ENCODE measurements around the gene PISD.

PISD gene

GRCh38 chr22:31652911-31653684 is 8.9 kb downstream of the PISD start:
- no peak for DNase-seq (ENCODE audit: low read depth, low spot score)
- no peak overlapping the region for H3K4me3 ChIP-seq (ENCODE audit: low read length)
- WGBS (ENCODE audit: insufficient coverage, insufficient read length), result no CpG with 5 or more reads among the region's 9 CpGs
- no peak overlapping the region for H3K27ac ChIP-seq (ENCODE audit: low read length)
- H3K36me3 ChIP-seq (ENCODE audit: control insufficient read depth, insufficient read depth, low read length), result no peaks in the 10 kb centered on the region
- no peaks in the 10 kb centered on the region for H3K9me3 ChIP-seq (ENCODE audit: control insufficient read depth, insufficient read depth, low read length)
- no peaks in the 10 kb centered on the region; the same call in 1 of the 2 replicates for H3K4me1 ChIP-seq (ENCODE audit: control insufficient read depth, insufficient read depth, low read length)
- no peaks in the 10 kb centered on the region for H3K27me3 ChIP-seq (ENCODE audit: control insufficient read depth, insufficient read depth, low read length)

DNA sequence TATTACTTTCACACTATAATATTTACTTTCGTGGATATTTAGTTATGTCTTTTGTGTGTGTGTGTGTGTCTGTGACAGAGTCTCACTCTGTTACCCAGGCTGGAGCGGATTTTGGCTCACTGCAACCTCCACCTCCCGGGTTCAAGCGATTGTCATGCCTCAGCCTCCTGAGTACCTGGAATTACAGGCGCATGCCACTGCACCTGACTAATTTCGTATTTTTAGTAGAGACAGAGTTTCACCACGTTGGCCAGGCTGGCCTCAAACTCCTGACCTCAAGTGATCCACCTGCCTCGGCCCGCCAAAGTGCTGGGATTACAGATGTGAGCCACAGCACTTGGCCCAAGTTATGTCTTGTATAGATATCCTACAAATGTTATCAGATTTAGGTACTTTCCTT is 9.9 kb downstream of the PISD start:
- Histone ChIP-seq H3K36me3 (ENCODE audit: control insufficient read depth, insufficient read depth, low read length) (0 out of 2 replicates have a peak, but pooled peaks cover 5% of the 10 kb centered on the region), H3K4me1 (ENCODE audit: control insufficient read depth, insufficient read depth, low read length) (peaks cover 3% of the 10 kb centered on the region), H3K27ac (ENCODE audit: low read length) (no peak overlapping the region), H3K4me3 (ENCODE audit: low read length) (no peak overlapping the region), H3K9me3 (ENCODE audit: control insufficient read depth, insufficient read depth, low read length) (no peaks in the 10 kb centered on the region), H3K27me3 (ENCODE audit: control insufficient read depth, insufficient read depth, low read length) (no peaks in the 10 kb centered on the region)
- no peak for DNase-seq (ENCODE audit: low read depth, low spot score)
- WGBS (ENCODE audit: insufficient coverage, insufficient read length), result no CpG with 5 or more reads among the region's 9 CpGs

DNA sequence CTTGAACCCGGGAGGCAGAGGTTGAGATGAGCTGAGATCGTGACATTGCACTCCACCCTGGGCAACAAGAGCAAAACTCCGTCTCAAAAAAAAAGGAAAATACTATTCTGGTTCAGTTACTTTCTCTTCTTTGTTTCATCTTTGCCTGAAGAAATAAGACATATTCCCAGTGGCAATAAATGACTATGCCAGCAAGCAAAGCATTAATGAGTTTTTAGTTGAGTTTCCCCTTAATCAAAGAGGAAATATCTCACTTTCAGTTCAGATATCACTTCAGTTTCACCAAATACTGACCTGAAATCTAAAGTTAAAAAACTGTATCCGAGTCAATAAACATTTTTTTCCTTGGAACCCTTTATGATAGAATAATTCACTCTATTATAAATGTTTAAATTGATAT is 10.4 kb downstream of the PISD start:
- Histone ChIP-seq H3K4me1 (ENCODE audit: control insufficient read depth, insufficient read depth, low read length) (peaks cover 3% of the 10 kb centered on the region), H3K27me3 (ENCODE audit: control insufficient read depth, insufficient read depth, low read length) (no peaks in the 10 kb centered on the region), H3K36me3 (ENCODE audit: control insufficient read depth, insufficient read depth, low read length) (0 out of 2 replicates have a peak, but pooled peaks cover 5% of the 10 kb centered on the region), H3K9me3 (ENCODE audit: control insufficient read depth, insufficient read depth, low read length) (no peaks in the 10 kb centered on the region), H3K27ac (ENCODE audit: low read length) (no peak overlapping the region), H3K4me3 (ENCODE audit: low read length) (no peak overlapping the region)
- WGBS (ENCODE audit: insufficient coverage, insufficient read length), result no CpG with 5 or more reads among the region's 4 CpGs
- no peak for DNase-seq (ENCODE audit: low read depth, low spot score)

- H3K4me1 ChIP-seq (ENCODE audit: control insufficient read depth, insufficient read depth, low read length), result peaks cover 3% of the 10 kb centered on the region
- H3K27me3 ChIP-seq (ENCODE audit: control insufficient read depth, insufficient read depth, low read length), result no peaks in the 10 kb centered on the region
- DNase-seq (ENCODE audit: low read depth, low spot score), result no peak
- no peak overlapping the region for H3K27ac ChIP-seq (ENCODE audit: low read length)
- H3K9me3 ChIP-seq (ENCODE audit: control insufficient read depth, insufficient read depth, low read length), result no peaks in the 10 kb centered on the region
- 0 out of 2 replicates have a peak, but pooled peaks cover 5% of the 10 kb centered on the region for H3K36me3 ChIP-seq (ENCODE audit: control insufficient read depth, insufficient read depth, low read length)
- H3K4me3 ChIP-seq (ENCODE audit: low read length), result no peak overlapping the region
- WGBS (ENCODE audit: insufficient coverage, insufficient read length), result no CpG with 5 or more reads among the region's 6 CpGs
Measured at GRCh38 chr22:31650391-31650790, 11.6 kb downstream of the PISD start.

DNA sequence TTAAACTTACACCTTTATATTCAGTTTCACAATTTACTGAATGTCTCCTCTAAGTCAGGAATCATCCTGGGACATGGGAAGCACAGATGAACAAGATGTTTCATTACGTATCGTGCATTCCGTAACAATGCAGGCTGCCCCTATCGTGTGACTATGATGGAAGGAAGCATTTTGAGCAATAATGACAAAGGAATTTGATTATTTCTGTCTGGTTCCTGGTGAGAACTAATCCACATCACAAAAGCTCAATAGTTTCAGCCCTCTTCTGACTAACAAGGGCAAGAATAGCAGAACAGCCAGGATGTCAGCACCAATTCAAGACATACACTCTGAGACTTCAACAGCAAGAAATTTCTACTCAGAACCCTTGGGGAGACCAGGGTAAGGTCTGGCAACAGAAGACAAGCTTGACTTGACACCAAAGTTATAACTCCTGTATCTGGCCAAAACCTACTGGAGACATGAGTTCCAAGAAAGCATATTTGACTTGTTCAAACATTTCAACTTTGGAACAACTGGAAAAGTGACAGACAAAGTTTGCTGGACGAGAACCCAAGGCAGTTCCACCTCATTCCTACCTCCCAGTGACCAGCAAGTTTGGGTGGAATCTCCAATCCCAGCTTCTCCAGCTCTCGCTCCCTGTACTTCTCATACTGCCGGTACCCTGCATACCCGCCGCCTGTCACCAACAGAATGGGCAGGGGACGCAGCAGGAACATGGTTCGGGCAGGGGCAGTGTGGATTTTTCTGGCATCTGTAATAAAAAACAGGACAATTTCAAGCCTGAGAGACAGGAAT is 14.3 kb downstream of the PISD start:
- H3K36me3 ChIP-seq (ENCODE audit: control insufficient read depth, insufficient read depth, low read length), result peaks cover 5% of the 10 kb centered on the region; the same call in 1 of the 2 replicates
- no peak for DNase-seq (ENCODE audit: low read depth, low spot score)
- H3K27me3 ChIP-seq (ENCODE audit: control insufficient read depth, insufficient read depth, low read length), result no peaks in the 10 kb centered on the region

DNA sequence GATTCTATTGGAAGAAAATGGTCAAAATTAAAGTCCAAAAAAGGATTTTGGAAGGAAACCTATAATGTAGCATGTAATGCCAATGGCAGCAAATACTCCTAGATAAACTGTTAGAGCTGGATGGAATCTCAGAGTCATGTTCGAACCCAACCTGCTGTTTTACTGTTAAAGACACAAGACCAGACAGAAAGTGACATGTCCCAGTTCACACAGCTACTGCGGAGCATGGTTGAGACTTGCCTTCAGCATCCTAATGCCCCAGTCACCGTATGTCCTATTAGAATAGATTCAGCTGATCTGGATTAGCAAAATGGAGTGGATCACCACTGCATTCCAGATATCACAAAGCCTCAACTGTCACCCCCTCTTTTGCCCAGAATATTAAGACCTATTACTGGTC is 14.9 kb downstream of the PISD start:
- no peak overlapping the region for H3K27ac ChIP-seq (ENCODE audit: low read length)
- no peak for DNase-seq (ENCODE audit: low read depth, low spot score)
- peaks cover 5% of the 10 kb centered on the region; the same call in 1 of the 2 replicates for H3K36me3 ChIP-seq (ENCODE audit: control insufficient read depth, insufficient read depth, low read length)
- no peaks in the 10 kb centered on the region for H3K9me3 ChIP-seq (ENCODE audit: control insufficient read depth, insufficient read depth, low read length)
- H3K4me1 ChIP-seq (ENCODE audit: control insufficient read depth, insufficient read depth, low read length), result peaks cover 3% of the 10 kb centered on the region
- H3K4me3 ChIP-seq (ENCODE audit: low read length), result no peak overlapping the region
- no peaks in the 10 kb centered on the region for H3K27me3 ChIP-seq (ENCODE audit: control insufficient read depth, insufficient read depth, low read length)
- no CpG with 5 or more reads among the region's 3 CpGs for WGBS (ENCODE audit: insufficient coverage, insufficient read length)

More for the DNA sequence above, 14.3 kb downstream of the PISD start:
- H3K4me1 ChIP-seq (ENCODE audit: control insufficient read depth, insufficient read depth, low read length), result peaks cover 3% of the 10 kb centered on the region
- H3K27ac ChIP-seq (ENCODE audit: low read length), result no peak overlapping the region
- no peak overlapping the region for H3K4me3 ChIP-seq (ENCODE audit: low read length)
- no peaks in the 10 kb centered on the region for H3K9me3 ChIP-seq (ENCODE audit: control insufficient read depth, insufficient read depth, low read length)
- no CpG with 5 or more reads among the region's 11 CpGs for WGBS (ENCODE audit: insufficient coverage, insufficient read length)

DNA sequence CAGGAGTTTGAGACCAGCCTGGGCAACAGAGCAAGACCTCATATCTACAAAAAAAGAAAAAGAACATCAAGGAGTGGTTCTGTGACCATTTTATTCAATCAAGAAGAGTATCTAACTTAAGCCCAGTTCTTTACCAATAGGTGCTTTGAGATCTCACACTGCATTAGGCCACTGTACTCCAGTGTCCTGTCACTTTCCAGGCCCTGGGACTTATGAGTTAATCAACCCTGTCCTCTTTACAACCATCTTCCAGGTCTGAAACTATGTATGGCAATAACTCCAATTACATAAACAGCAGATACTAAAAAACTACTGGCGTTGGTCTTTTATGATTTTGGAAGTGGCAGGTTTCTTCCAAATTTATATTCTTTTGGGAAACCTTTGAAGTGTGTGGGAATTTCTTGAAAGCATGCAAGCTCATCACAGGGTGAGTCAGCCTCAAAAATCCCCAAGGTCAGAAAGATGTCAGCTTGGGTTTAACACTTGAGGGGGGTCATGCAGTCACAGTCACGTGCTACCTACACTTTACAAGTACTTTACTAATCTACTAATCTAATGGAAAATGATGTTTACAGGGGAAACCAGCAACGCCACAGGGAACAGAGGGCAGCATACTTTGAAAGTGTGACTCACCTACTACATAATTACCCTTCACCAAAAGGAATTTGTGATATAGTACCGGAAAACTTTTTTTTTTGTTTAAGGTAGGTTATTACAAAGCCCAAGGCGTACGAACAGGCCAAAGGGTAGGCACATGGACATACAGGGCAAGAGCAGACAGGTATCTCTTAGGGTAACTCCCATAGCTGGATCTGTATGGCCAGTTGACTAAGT is 15.6 kb downstream of the PISD start:
- Histone ChIP-seq H3K36me3 (ENCODE audit: control insufficient read depth, insufficient read depth, low read length) (peaks cover 5% of the 10 kb centered on the region; the same call in 1 of the 2 replicates), H3K4me1 (ENCODE audit: control insufficient read depth, insufficient read depth, low read length) (peaks cover 3% of the 10 kb centered on the region), H3K27ac (ENCODE audit: low read length) (no peak overlapping the region), H3K9me3 (ENCODE audit: control insufficient read depth, insufficient read depth, low read length) (no peaks in the 10 kb centered on the region), H3K4me3 (ENCODE audit: low read length) (no peak overlapping the region), H3K27me3 (ENCODE audit: control insufficient read depth, insufficient read depth, low read length) (no peaks in the 10 kb centered on the region)
- no CpG with 5 or more reads among the region's 6 CpGs for WGBS (ENCODE audit: insufficient coverage, insufficient read length)
- DNase-seq (ENCODE audit: low read depth, low spot score), result no peak

DNA sequence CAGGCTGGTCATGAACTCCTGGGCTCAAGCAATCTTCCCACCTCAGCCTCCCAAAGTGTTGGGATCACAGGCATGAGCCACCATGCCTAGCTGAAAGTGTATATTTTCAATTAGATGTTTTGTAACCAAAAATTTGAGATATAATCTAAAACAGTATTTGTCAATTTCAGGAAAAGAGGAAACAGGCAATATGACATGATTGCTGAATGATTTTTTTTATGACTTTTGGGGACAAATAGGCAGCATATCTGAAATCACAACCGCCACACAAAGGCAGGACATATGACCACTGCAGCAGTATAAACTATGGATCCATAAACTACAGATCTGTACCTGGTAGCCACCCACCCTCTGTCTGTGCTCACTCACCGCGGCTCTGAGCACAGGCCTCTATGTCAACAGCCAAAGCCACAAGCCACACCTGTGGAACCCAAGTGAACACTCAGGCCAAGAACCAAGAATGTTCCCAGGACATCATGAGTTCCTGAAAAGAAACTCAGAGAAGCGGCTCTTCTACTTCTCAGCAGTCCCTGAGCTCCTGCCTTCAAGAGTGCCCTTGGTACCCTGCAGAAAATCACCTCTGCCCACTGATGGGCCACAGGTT is 22.5 kb downstream of the PISD start:
- no peak overlapping the region for H3K4me3 ChIP-seq (ENCODE audit: low read length)
- no peaks in the 10 kb centered on the region for H3K4me1 ChIP-seq (ENCODE audit: control insufficient read depth, insufficient read depth, low read length)
- H3K9me3 ChIP-seq (ENCODE audit: control insufficient read depth, insufficient read depth, low read length), result no peaks in the 10 kb centered on the region
- no peak overlapping the region for H3K27ac ChIP-seq (ENCODE audit: low read length)
- H3K36me3 ChIP-seq (ENCODE audit: control insufficient read depth, insufficient read depth, low read length), result peaks cover 3% of the 10 kb centered on the region; the same call in 1 of the 2 replicates
- no peak for DNase-seq (ENCODE audit: low read depth, low spot score)
- H3K27me3 ChIP-seq (ENCODE audit: control insufficient read depth, insufficient read depth, low read length), result no peaks in the 10 kb centered on the region
- WGBS (ENCODE audit: insufficient coverage, insufficient read length), result no CpG with 5 or more reads among the region's 4 CpGs

GRCh38 chr22:31637891-31638618 is 24.0 kb downstream of the PISD start:
- H3K9me3 ChIP-seq (ENCODE audit: control insufficient read depth, insufficient read depth, low read length), result no peaks in the 10 kb centered on the region
- H3K4me1 ChIP-seq (ENCODE audit: control insufficient read depth, insufficient read depth, low read length), result no peaks in the 10 kb centered on the region
- 0 out of 2 replicates have a peak, but pooled peaks cover 3% of the 10 kb centered on the region for H3K36me3 ChIP-seq (ENCODE audit: control insufficient read depth, insufficient read depth, low read length)
- H3K27ac ChIP-seq (ENCODE audit: low read length), result no peak overlapping the region
- DNase-seq (ENCODE audit: low read depth, low spot score), result no peak
- no peaks in the 10 kb centered on the region for H3K27me3 ChIP-seq (ENCODE audit: control insufficient read depth, insufficient read depth, low read length)
- WGBS (ENCODE audit: insufficient coverage, insufficient read length), result no CpG with 5 or more reads among the region's 15 CpGs
- H3K4me3 ChIP-seq (ENCODE audit: low read length), result no peak overlapping the region

Data from iPS DF 6.9 (cell line).